HG03039 (cell line): ENCODE results near the gene RAF1.
"Not testable (repeated sequence)": the region's sequence is repeated elsewhere in the genome, so short reads cannot be mapped to it uniquely, and the experiment has no call there.

Source experiments
- ATAC-seq: cut with Tn5 transposase; IDR thresholded peaks from one replicate; pipeline ENCODE4 v1.9.1; 2021; ENCODE audit warnings: mild to moderate bottlenecking, moderate library complexity; ENCODE audit not compliant: unreplicated experiment

RAF1 gene

GRCh38 chr3:12562451-12562850 lies 101.5 kb downstream of the RAF1 start:
- no peak for ATAC-seq

GRCh38 chr3:12561397-12561796 lies 102.5 kb downstream of the RAF1 start:
- ATAC-seq: no peak

- ATAC-seq: no peak
Observed at GRCh38 chr3:12560505-12561190, 103.3 kb downstream of the RAF1 start.

GRCh38 chr3:12559520-12559919 lies 104.4 kb downstream of the RAF1 start:
- ATAC-seq: no peak

GRCh38 chr3:12558706-12559105 lies 105.2 kb downstream of the RAF1 start:
- no peak for ATAC-seq

- ATAC-seq: no peak
Observed at GRCh38 chr3:12557473-12558100, 106.3 kb downstream of the RAF1 start.

GRCh38 chr3:12556690-12557472 lies 107.0 kb downstream of the RAF1 start, which contains the start of gene MKRN2:
Gene MKRN2, plus strand, starts transcription at chr3:12557087. Its CDS starts 64 bp downstream, at chr3:12557151.
- peak; percentile 79 for ATAC-seq

- ATAC-seq: no peak
Observed at GRCh38 chr3:12556314-12556689, 107.6 kb downstream of the RAF1 start.

- ATAC-seq: no peak
Observed at GRCh38 chr3:12553921-12554391, 110.0 kb downstream of the RAF1 start.

GRCh38 chr3:12549971-12550760 lies 113.8 kb downstream of the RAF1 start:
- ATAC-seq: no peak

GRCh38 chr3:12545473-12545791 lies 118.5 kb downstream of the RAF1 start, which contains the start of gene MKRN2OS:
Gene MKRN2OS, minus strand, starts transcription at chr3:12545499. Its CDS starts 35 bp downstream, at chr3:12545464.
- no peak for ATAC-seq

GRCh38 chr3:12544652-12545472 lies 119.1 kb downstream of the RAF1 start:
- no peak for ATAC-seq

- ATAC-seq: not testable (repeated sequence)
Observed at GRCh38 chr3:12543497-12543896, 120.4 kb downstream of the RAF1 start.

- ATAC-seq: no peak
Observed at GRCh38 chr3:12541625-12542024, 122.3 kb downstream of the RAF1 start.

- no peak for ATAC-seq
Observed at GRCh38 chr3:12536423-12536822, 127.5 kb downstream of the RAF1 start.
